C4-2B (cell line): Measurements from ENCODE around the gene DDX24.

Source experiments
- CTCF ChIP-seq: fragments of 450-650 bp; conservative IDR thresholded peaks from 2 replicates; pipeline ENCODE4 v1.5.1; 2017; ENCODE audit warnings: mild to moderate bottlenecking
- ZFX ChIP-seq: fragments of 450-650 bp; IDR thresholded peaks from 2 replicates; pipeline ENCODE4 v1.6.1; 2017

- TF ChIP-seq CTCF = no peak
- TF ChIP-seq ZFX = no peak
These were observed 51.3 kb downstream of the DDX24 start for GRCh38 chr14:94029671-94030203.
